RWPE2 (cell line): ENCODE measurements around the gene CARHSP1.

Experiments used
- ATAC-seq: fragments of 200-7000 bp; cut with Tn5 transposase; 3 replicates; pipeline ENCODE4 v1.9.1; 2021; ENCODE audit warnings: low read depth
- DNase-seq: peaks from one replicate; pipeline ENCODE4 v3.0.0-alpha.2; 2020; ENCODE audit warnings: low spot score
- H3K27ac ChIP-seq: fragments of 450-650 bp; 2 replicates; pipeline ENCODE4 v1.5.1; 2017; ENCODE audit warnings: mild to moderate bottlenecking; ENCODE audit not compliant: poor library complexity, severe bottlenecking
- H3K27me3 ChIP-seq: fragments of 250-450 bp; sonication (Bioruptor Pico); 2 replicates; pipeline ENCODE4 v1.5.1; 2021; ENCODE audit warnings: mild to moderate bottlenecking, moderate library complexity; ENCODE audit not compliant: insufficient read depth, poor library complexity, severe bottlenecking
- H3K36me3 ChIP-seq: fragments of 250-450 bp; sonication (Bioruptor Pico); 2 replicates; pipeline ENCODE4 v1.5.1; 2020; ENCODE audit warnings: low read depth, mild to moderate bottlenecking, moderate library complexity
- H3K4me1 ChIP-seq: fragments of 250-450 bp; sonication (Bioruptor Pico); 2 replicates; pipeline ENCODE4 v1.5.1; 2021; ENCODE audit warnings: mild to moderate bottlenecking, moderate library complexity; ENCODE audit not compliant: insufficient read depth, poor library complexity, severe bottlenecking
- H3K4me3 ChIP-seq: fragments of 250-450 bp; sonication (Bioruptor Pico); 2 replicates; pipeline ENCODE4 v1.5.1; 2021; ENCODE audit warnings: mild to moderate bottlenecking, moderate library complexity; ENCODE audit not compliant: severe bottlenecking
- H3K9me3 ChIP-seq: fragments of 250-450 bp; sonication (Bioruptor Pico); 2 replicates; pipeline ENCODE4 v1.5.1; 2021; ENCODE audit warnings: mild to moderate bottlenecking, moderate library complexity; ENCODE audit not compliant: severe bottlenecking
- TF ChIP-seq, protein P1 (sequence below): fragments of 450-650 bp; IDR thresholded peaks from one replicate; pipeline ENCODE4 v1.5.1; 2017; ENCODE audit warnings: mild to moderate bottlenecking, moderate library complexity; ENCODE audit not compliant: poor library complexity, severe bottlenecking

The CARHSP1 gene

GRCh38 chr16:8832717-8833105, 36.1 kb downstream of the CARHSP1 start:
- Histone ChIP-seq H3K9me3 (no peaks in the 10 kb centered on the region), H3K27me3 (no peaks in the 10 kb centered on the region), H3K4me3 (no peak overlapping the region), H3K27ac (no peak overlapping the region), H3K4me1 (peaks cover 12% of the 10 kb centered on the region), H3K36me3 (peaks cover 46% of the 10 kb centered on the region)
- no peak for ATAC-seq
- TF ChIP-seq, protein P1, sequence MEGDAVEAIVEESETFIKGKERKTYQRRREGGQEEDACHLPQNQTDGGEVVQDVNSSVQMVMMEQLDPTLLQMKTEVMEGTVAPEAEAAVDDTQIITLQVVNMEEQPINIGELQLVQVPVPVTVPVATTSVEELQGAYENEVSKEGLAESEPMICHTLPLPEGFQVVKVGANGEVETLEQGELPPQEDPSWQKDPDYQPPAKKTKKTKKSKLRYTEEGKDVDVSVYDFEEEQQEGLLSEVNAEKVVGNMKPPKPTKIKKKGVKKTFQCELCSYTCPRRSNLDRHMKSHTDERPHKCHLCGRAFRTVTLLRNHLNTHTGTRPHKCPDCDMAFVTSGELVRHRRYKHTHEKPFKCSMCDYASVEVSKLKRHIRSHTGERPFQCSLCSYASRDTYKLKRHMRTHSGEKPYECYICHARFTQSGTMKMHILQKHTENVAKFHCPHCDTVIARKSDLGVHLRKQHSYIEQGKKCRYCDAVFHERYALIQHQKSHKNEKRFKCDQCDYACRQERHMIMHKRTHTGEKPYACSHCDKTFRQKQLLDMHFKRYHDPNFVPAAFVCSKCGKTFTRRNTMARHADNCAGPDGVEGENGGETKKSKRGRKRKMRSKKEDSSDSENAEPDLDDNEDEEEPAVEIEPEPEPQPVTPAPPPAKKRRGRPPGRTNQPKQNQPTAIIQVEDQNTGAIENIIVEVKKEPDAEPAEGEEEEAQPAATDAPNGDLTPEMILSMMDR, result no peak
- DNase-seq, result no peak

- TF ChIP-seq, protein P1, result no peak
- DNase-seq (no peak), ATAC-seq (no peak)
- H3K36me3 ChIP-seq, result peaks cover 46% of the 10 kb centered on the region
- H3K9me3 ChIP-seq, result no peaks in the 10 kb centered on the region
- no peak overlapping the region for H3K4me3 ChIP-seq
- no peaks in the 10 kb centered on the region for H3K27me3 ChIP-seq
- peaks cover 12% of the 10 kb centered on the region for H3K4me1 ChIP-seq
- no peak overlapping the region for H3K27ac ChIP-seq
These were observed 36.7 kb downstream of the CARHSP1 start for GRCh38 chr16:8831871-8832716.

DNA sequence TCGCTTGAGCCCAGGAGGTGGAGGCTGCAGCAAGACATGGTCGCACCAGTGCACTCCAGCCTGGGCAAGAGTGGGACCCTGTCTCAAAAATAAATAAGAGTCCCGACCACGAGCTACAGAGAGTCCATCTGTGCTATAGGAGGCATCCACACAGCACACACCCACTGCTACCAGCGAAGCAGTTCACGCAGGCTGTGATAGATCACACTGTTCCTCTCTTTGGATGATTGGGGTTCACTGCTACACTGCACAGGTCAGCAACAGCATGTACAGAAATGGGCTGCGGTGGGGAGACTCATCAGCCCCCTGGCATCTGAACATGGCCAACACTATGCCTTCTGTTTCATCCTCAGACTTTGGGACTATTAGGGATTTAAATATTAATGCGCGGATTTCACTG, 37.4 kb downstream of the CARHSP1 start:
- DNase-seq (no peak), ATAC-seq (no peak)
- Histone ChIP-seq H3K36me3 (peaks cover 52% of the 10 kb centered on the region), H3K4me1 (peaks cover 12% of the 10 kb centered on the region), H3K27ac (no peak overlapping the region), H3K4me3 (no peak overlapping the region), H3K9me3 (no peaks in the 10 kb centered on the region), H3K27me3 (no peaks in the 10 kb centered on the region)
- TF ChIP-seq, protein P1, result no peak

DNA sequence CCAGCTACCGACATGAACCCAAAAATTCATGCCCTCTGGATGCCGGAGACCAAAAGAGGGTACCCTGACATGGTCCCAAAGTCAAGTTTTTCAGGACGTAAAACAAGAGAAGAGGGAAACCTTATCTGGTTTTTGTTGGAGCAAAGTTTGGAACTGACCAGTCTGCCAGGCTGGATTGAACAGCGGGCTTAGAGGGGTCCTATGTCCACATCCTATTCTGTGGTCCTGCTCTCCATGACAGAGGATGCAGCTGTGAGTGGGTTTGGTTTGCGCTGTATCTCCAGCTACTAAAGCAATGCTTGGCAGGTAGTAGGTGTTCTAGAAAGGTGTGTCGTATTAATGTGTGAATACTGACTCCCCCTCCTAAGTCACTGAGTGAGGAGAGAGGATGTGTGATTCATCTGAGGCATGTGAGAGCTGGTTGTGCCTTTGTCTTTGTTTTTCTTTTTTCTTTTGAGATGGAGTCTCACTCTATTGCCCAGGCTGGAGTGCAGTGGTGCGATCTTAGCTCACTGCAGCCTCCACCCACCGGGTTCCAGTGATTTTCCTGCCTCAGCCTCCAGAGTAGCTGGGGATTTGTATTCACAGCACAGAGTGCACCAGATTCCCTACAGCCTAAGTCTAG, 40.2 kb downstream of the CARHSP1 start:
- Histone ChIP-seq H3K4me3 (no peak overlapping the region), H3K4me1 (peaks cover 12% of the 10 kb centered on the region), H3K9me3 (no peaks in the 10 kb centered on the region), H3K27ac (peak overlapping the region; percentile 56), H3K36me3 (peaks cover 73% of the 10 kb centered on the region), H3K27me3 (no peaks in the 10 kb centered on the region)
- TF ChIP-seq, protein P1, result no peak
- ATAC-seq (peak; percentile 98), DNase-seq (no peak)
